HG02852 (cell line): ENCODE measurements around the gene ROPN1B.
"Not testable (repeated sequence)": the region's sequence is repeated elsewhere in the genome, so short reads cannot be mapped to it uniquely, and the experiment has no call there.

Experiments
- ATAC-seq: cut with Tn5 transposase; IDR thresholded peaks from one replicate; pipeline ENCODE4 v1.9.1; 2021; ENCODE audit warnings: mild to moderate bottlenecking, moderate library complexity; ENCODE audit not compliant: unreplicated experiment

ROPN1B gene

DNA sequence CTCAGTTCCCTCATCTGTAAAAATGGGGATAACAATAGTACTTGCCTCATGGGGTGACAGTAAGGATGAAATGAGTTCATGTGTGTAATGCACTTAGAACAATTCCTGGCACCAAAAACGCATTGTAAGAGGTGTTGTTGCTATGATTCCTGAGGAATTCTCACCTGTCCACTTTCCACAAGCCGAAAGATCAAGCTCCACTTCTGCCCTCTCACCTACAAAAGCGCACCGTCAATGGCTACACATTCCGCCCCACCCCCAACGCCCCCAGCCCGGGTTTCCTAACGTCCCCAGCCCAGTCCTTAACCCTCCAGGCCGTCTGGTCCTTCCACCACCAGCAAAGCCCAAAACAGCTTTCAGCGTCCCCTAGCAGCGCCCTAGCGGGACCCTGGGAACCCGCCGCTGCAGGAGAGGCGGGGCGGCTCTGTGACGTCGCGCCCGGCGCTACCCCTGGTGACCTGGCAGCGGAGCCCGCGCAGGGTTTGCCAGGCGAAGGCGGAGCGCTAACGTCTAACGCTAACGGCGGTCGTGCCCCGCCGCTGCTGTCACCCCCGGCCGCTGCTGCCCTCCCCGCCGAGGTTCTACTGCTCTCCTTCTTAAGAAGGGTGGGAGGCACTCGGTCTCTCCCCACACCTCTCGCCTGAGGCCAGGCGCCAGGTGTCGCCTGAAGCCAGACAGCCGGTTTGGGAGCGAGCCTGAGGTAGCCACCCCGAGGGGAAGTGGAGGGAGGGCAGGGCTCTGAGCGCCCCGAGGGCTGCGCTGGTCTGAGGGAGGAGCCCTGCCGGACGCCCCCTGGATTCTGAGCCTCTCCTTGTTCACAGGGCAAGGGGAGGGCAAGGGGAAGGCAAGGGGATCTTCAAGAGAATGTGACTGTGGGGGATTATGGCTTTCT, at the start of gene ROPN1B:
Gene ROPN1B, plus strand, starts transcription at position 478 of the 892 bp plus-strand sequence. CDS start 2,877 bp downstream, outside the sequence.
- ATAC-seq: not testable (repeated sequence)

DNA sequence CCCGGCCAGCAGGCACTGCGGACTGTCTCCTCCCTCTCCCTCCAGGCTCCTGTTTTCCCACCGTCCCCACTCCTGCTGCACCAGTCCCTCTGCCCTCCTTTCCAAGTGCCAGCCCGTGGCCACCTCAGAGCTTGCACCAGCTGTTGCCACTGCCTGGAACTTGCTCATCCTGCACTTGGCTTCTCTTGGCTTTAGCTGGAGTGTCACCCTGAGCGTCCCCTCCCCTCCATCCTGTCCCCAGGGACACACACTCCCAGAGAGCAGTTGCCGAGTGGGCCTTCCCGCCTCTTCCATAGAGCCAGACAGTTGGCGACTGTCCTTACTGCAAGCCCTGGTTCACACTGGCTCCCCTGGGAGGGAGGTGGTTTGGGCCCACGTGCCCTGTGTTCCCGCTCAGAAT, 48.8 kb upstream of the ROPN1B start:
- not testable (repeated sequence) for ATAC-seq

GRCh38 chr3:125920751-125921279, 48.2 kb upstream of the ROPN1B start:
- not testable (repeated sequence) for ATAC-seq

DNA sequence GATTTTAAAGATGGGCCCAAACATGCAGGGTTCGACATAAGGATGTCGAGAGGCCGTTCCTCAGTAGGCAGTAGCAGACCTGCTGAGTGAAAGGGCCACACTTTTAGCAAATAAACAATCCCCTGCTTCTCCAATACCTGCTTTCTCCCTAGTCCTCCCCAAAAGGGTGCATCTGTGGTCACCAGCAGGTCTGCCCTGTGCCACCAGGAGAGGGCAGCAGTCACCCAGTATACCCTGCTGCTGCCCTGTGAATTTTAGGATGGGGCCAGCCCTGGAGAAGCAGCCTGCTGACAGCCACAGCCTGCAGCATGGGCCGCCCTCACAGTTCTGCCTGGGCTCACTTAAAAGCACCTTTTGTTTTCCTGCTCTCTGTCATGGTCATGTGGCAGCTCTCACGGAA, 47.3 kb upstream of the ROPN1B start:
- not testable (repeated sequence) for ATAC-seq

GRCh38 chr3:125923324-125924115, 45.5 kb upstream of the ROPN1B start:
- not testable (repeated sequence) for ATAC-seq

DNA sequence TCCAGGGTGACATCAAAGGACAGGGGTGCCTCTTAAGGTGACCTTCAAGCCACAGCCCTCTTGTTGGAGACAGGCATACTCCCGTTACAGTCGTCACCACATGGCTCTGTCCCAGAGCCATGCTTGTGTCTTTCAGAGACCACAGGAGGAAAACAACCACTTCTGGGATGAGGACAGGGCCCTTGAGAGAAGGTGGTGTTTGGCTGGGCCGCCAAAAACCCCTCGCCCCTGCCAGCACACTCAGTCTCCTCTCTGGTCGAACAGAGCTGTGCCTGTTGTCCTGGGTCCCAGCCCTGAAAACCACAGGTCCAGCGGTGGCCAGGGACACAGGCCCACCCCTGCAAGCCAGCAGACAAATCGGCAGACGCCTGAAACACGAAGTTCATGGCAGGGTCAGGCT, 44.7 kb upstream of the ROPN1B start:
- ATAC-seq: not testable (repeated sequence)

DNA sequence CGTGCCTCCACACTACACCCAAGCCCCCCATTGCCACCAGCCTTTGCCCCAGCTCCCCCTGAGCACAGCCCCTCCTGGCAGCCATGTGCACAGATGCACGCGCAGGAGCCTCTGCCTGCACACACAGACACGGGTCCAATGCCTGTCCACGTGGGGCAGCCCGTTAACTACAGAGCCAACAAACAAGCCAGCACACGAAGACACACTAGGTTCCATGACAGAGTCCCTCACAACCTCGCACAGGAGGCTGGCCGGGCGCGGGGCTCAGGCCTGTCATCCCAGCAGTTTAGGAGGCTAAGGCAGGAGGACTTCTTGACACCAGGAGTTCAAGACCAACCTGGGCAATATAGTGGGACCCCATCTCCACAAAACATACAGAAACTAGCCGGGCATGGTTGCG, 43.3 kb upstream of the ROPN1B start:
- not testable (repeated sequence) for ATAC-seq

DNA sequence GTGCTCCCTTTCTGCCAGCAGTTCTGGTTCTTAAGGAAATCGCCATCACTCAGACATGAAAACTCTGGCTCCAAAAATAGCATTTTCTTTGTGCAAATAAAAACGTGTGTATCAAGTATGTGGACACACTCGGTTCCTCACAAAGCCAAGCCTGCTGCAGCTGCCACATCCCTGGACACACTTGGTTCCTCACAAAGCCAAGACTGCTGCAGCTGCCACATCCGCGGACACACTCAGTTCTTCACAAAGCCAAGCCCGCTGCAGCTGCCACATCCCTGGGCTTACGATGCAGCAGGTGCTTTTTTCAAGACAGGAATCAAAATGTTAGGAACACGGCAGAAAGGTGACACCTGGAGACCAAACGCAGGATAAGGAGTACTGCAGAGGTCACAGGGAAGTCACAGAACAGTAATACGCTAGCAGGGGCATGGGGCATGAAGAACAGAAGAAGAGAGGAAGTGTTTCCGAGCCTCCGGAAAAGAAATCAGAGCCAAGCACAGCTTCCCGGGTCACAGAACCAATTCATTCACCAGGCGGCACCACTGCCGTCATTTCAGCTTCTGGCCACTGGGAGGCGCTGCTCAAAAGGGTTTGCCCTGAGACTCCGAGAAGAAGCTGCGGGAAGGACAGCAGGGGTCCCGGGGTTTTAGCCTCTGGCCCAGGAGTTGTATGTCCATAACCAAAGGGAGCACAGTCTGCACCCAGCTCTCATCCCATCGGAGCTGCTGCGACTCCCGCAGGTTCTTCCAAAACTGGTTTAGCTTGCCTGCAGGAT, 40.0 kb upstream of the ROPN1B start:
- not testable (repeated sequence) for ATAC-seq

- ATAC-seq: not testable (repeated sequence)
These were observed 39.2 kb upstream of the ROPN1B start for GRCh38 chr3:125929765-125930164.

- not testable (repeated sequence) for ATAC-seq
These were observed 37.6 kb upstream of the ROPN1B start for GRCh38 chr3:125931355-125931880.

DNA sequence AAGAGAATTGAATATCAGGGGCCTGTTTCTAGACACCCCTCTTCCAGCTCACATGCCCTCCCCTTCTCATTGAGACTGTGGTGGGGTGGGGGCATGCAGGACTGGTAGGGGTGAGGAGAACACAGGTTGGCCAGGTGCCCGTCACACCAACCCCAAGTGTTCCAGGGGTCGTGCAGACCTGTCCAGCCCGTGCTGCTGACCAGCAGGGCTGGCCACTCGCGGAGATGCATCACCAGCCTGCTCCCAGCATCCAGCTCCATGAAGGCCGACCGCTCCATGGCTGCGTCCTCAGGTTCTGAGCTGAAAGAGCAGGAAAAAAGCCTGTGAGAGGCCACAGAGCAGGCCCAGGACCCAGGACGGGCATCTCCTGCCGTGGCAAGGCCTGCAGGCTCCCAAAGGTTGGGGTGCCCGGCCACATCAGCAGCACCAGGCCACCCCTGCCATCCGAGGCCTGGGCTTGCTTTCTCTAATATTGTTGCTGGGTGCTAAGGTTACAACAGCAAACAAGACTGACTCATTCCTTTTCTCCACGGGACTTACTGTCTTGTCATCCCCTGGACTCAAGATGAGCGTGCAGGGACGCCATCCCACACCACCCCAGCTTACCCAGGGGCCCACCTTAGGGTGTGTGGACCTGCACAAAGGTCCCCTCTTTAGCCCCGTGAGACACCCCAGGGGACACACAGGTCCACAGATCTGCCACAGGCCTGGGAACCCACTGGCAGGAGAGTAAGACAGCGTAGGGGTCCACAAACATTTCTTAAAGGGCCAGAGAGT, 35.4 kb upstream of the ROPN1B start:
- not testable (repeated sequence) for ATAC-seq

DNA sequence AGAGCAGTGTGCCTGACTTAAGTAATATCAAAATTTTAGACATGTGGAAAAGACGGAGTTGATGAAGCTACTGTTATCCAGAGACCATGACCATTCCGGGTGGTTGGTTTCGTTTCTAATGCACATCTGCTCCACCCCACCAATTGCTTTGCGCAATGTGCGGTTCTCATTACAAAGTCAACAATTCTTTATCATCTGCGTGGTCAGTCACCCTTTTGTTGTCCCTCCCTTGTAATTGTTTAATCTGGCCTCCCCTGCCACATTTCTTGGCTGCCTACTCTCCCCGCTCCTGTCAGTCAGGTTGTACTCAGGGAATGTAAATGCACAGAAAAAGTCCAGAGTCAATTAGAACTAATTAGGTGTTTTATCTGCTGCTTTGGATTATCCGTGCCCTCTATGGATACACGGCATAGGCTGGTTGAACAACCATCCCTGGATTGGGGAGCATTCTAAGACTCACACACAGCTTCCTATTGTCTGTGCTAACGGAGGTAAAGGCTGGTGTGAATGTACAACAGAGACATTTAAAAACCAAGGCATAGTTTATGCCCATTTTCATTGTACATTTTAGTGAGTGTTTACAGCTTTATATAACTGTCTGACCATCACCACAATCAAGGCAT, 33.6 kb upstream of the ROPN1B start:
- ATAC-seq: not testable (repeated sequence)

GRCh38 chr3:125936210-125936815, 32.7 kb upstream of the ROPN1B start:
- not testable (repeated sequence) for ATAC-seq

DNA sequence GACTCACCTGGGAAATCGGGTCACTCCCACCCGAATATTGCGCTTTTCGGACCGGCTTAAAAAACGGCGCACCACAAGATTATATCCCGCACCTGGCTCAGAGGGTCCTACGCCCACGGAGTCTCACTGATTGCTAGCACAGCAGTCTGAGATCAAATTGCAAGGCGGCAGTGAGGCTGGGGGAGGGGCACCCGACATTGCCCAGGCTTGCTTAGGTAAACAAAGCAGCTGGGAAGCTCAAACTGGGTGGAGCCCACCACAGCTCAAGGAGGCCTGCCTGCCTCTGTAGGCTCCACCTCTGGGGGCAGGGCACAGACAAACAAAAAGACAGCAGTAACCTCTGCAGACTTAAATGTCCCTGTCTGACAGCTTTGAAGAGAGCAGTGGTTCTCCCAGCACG, 32.1 kb upstream of the ROPN1B start:
- not testable (repeated sequence) for ATAC-seq

DNA sequence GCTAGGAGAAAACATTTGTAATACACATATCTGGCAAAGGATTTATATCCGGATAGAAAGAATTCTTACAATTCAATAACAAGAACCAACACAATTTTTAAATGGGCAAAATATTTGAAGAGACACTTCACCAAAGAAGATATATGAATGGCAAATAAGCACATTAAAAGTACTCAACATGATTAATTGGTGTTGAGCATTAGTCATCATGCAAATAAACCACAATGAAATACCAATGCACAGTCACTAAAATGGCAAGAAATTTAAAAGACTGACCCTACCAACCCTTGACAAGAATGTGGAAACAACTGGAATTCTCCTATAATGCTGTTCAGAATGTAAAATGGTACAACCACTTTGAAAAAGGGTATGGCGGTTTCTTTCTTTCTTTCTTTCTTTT, 21.2 kb upstream of the ROPN1B start:
- not testable (repeated sequence) for ATAC-seq

DNA sequence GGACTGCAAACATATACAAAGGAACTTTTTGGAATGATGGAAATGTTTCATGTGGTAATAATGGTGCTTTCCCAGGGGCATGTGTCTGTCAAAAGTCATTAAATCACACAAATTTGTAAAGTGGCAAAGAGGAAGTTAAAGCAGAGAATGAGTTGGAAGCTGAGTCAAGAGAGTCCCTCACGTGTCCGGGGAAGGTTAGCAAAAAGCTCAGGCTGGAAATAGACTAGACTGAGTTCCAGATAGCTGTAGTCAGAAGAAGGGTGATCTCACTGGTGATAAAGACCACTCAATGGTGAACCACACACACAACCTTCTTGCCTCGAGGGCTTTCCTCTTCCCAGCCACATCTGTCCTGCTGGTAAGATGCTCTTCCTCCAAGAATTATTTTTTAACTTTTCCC, 20.1 kb upstream of the ROPN1B start:
- ATAC-seq: not testable (repeated sequence)

GRCh38 chr3:125951176-125951575, 17.8 kb upstream of the ROPN1B start:
- ATAC-seq: not testable (repeated sequence)

DNA sequence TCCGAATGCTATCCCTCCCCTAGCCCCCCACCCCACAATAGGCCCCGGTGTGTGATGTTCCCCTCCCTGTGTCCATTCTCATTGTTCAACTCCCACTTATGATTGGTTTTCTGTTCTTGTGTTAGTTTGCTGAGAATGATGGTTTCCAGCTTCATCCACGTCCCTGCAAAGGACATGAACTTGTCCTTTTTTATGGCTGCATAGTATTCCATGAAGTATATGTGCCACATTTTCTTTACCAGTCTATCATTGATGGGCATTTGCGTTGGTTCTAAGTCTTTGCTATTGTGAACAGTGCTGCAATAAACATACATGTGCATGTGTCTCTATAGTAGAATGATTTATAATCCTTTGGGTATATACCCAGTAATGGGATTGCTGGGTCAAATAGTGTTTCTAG, 12.0 kb upstream of the ROPN1B start:
- not testable (repeated sequence) for ATAC-seq
